Caki2 (cell line): ENCODE data around the gene CDON. TPM values are rescaled to one million over a fixed set of nuclear protein-coding genes. Genes with fewer than 3 reads are reported as not detected.

Experiments used
- DNase-seq: peaks from one replicate; pipeline ENCODE4 v3.0.0-alpha.2; 2015; ENCODE audit warnings: low read depth
- in situ Hi-C: cut with HindIII; loops from 2 replicates; pipeline ENCODE4 v1.10.0; 2016; ENCODE audit warnings: low sequenced_read_pairs, low pct_unique_long_range_greater_than_20kb, mixed read lengths
- total RNA-seq: library from RNA; depleted of rRNA; stranded (reverse); fragments of >200 nt; shearing (Covaris generic); gene quantifications from 2 replicates; pipeline ENCODE4 v1.2.3, GENCODE V29; 2014; ENCODE audit warnings: low replicate concordance

CDON gene
- total RNA-seq, 1 experiment from 2014 or later: 2.2 TPM

DNA sequence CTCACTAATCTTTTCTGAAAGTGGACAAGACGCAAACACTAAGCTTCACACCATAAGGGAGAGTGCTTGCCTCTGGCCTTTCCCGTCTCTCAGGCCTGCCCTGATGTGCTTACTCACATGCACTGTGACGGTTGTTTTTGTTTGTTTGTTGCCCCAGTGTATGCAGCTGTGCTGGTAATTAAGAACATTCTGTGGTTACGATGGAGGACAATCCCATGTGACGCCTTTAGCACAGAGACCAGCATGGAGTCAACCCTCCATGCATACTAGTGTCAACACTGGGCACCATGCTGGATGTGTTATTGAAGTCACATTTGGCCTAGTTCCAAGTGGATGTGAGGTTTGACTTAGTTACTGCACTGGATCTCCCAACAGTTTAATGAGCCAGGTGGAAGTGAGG, 27.8 kb upstream of the CDON start:
- DNase-seq: no peak
- in situ Hi-C loops: no loop called here

GRCh38 chr11:126088999-126089398, 26.3 kb upstream of the CDON start:
- in situ Hi-C loops: no loop called here
- no peak for DNase-seq

GRCh38 chr11:126086248-126086647, 23.6 kb upstream of the CDON start:
- in situ Hi-C loops: no loop called here
- DNase-seq: no peak

- in situ Hi-C loops: no loop called here
- DNase-seq: no peak
Measured at GRCh38 chr11:126084608-126084912, 21.9 kb upstream of the CDON start.

DNA sequence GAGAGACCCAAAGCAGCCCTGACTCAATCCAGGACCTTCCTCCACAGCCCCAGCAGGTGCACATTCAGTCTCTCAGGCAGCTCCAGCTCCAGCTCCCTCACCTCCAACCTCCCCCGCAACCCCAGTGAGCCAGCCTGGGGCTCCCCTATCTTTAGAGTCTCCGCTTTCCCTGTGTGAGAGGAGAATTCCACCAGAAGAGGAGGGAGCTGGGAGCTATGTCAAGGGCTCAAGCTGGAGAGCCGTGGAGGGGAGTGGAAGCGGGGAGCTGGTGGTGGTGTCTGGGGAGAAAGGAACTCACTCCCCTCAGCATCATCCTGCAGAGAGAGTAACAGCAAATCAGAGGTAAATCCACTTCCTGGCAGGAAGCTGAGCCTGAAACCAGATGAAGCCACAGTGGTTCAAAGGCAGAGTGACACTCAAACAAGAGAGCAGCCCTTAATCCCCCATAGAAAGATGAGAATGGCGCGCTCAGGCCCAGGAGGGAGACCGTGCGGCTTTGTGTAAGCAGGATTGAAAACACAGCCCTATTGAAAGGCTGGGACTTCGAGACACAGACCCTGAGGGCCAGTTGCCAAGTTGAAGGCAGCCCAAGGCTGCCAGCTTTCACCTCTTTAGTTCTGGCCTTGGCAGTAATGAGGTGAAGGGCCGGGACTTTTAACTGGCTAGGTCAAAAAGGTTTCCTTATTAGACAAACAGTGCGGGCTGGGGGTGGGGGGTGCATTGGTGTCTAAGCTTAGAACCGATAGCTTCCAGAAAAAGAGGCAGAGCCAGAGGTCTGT, 21.4 kb upstream of the CDON start:
- no peak for DNase-seq
- in situ Hi-C loops: no loop called here

GRCh38 chr11:126082251-126083109, 19.8 kb upstream of the CDON start:
- DNase-seq: no peak
- in situ Hi-C loops: no loop called here

- DNase-seq: no peak
- in situ Hi-C loops: no loop called here
Measured at GRCh38 chr11:126081915-126082250, 19.2 kb upstream of the CDON start.

- in situ Hi-C loops: no loop called here
- DNase-seq: peak; percentile 6
Measured at GRCh38 chr11:126080161-126080941, 17.7 kb upstream of the CDON start.

- DNase-seq: no peak
- in situ Hi-C loops: no loop called here
Measured at GRCh38 chr11:126079621-126080124, 17.0 kb upstream of the CDON start.

DNA sequence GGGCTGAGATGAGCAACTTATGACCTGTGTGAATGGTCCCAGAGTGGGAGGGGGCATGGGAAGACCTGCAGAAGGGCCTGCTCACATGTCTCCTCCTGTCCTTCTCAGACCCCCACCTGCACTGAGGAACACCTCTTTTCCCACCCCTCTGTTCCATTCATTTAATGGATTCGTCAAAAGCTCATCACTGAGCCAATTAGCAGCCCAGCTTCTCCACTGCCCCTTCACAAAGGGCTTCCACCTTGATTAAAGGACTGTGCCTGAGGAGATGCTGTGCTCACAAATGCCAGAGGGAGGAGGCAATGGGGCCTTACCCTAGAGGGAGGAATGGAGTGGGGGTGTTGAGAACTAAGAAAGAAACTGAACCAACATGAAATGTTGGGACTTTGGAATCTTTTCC, 14.0 kb upstream of the CDON start:
- no peak for DNase-seq
- in situ Hi-C loops: no loop called here

- in situ Hi-C loops: no loop called here
Measured at GRCh38 chr11:126072801-126073594, 10.3 kb upstream of the CDON start.

GRCh38 chr11:126072141-126072741, 9.6 kb upstream of the CDON start:
- no peak for DNase-seq
- in situ Hi-C loops: no loop called here

More at GRCh38 chr11:126072801-126073594, 10.3 kb upstream of the CDON start:
- DNase-seq: no peak

GRCh38 chr11:126063507-126063852, 814 bp upstream of the CDON start:
- DNase-seq: no peak
- in situ Hi-C loops: no loop called here

GRCh38 chr11:126061707-126062678, 673 bp downstream of the CDON start:
- peak; percentile 17 for DNase-seq
- in situ Hi-C loops: no loop called here

DNA sequence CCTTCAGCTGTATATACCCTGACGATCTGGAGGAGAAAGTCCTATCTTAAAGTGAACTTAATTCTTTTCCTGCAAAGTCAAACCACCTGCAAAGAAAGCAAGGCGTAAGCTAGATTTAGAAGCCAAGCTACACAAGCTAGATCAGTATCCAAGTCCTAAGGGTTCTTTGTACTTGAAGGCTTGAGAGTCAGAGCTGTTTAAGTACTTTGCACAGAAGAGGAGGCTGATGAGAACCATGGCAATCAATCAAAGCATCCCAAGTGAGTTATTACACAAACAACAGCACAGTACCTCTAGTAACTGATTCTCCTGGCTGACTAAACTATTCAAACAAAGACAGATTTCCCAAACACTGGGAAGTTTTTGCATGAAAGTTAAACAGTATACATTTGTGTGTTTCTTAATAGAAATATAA, 1.9 kb downstream of the CDON start:
- in situ Hi-C loops: no loop called here
- peak; percentile 6 for DNase-seq

DNA sequence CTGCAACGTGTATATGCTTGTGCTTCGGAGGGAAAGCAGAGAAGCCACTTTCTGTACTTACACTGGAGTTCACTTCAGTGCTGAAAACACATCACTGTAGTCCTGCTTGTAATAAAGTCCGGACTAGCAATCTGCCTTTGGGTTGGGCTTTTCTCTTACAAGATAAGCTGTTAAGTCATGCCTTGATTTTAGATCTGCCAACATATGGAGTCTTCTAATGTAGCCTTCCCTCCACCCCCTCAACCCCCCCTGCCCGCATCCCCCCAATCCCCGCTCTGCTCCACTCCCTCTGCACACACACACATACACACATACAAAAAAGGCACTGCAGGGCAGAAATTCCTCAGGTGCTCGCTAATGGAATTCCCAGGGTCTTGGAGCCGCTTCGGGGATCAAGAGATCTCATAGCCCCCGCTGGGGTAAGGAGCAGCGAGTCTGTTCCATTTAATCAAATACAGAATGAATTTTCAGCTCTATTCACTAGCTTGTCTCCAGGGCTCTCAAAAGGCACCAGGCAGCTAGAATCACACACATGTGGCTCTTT, 3.4 kb downstream of the CDON start:
- DNase-seq: no peak
- in situ Hi-C loops: no loop called here
